IPS-11a (cell line): ENCODE measurements around the gene PEMT.

Experiments used
- H3K4me3 ChIP-seq: one replicate; pipeline ENCODE4 v1.5.1; 2013; ENCODE audit warnings: low read depth, low read length, control low read depth

The PEMT gene

GRCh38 chr17:17605729-17606088 is 14.2 kb upstream of the PEMT start:
- no peak overlapping the region for H3K4me3 ChIP-seq

DNA sequence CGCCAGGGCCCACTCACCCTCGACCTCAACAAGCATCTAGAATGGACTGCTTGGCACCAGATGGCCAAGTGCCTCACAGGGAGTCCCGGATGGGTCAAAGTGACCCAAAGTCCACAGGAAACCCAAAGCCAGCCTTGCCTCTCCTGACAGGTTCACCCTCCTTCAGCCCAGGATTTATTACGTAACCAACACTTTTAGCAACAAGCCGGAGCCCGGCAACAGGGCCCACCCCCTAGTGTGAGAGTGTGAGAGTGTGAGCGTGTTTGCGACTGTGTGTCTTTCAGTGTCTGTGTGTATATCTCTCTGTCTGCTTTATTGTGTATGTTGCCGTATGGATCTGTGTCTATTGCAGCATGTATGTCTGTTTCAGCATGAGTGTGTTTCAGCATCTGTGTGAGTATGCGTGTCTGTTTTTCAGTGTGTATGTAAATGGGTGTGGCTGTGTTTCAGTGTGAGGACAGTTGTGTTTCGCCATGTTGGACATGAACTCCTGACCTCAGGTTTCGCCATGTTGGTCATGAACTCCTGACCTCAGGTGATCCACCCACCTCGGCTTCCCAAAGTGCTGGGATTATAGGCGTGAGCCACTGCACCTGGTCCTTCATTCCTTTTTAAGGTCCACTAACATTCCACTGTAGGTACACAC is 13.7 kb upstream of the PEMT start:
- no peak overlapping the region for H3K4me3 ChIP-seq

GRCh38 chr17:17603895-17604225 is 12.4 kb upstream of the PEMT start:
- no peak overlapping the region for H3K4me3 ChIP-seq

- no peak overlapping the region for H3K4me3 ChIP-seq
Observed at GRCh38 chr17:17603178-17603894, 11.8 kb upstream of the PEMT start.

DNA sequence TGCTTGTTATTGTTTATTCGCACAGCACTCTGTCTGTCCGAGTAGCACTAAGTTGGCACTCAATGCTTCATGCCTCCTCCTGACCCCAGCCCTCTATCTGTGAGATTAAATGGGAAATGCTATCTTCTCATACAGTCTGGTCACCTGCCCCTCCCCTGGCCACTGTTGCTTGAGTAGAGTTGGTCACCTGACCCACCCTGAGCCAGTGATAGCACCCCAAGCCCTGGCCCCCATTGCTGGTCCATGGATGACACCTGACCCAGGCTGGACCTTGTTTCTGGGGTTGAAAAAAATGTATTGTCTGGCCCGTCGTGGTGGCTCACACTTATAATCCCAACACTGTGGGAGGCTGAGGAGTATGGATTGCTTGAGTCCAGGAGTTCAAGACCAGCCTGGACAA is 8.5 kb upstream of the PEMT start:
- no peak overlapping the region for H3K4me3 ChIP-seq

GRCh38 chr17:17598003-17598402 is 6.5 kb upstream of the PEMT start:
- no peak overlapping the region for H3K4me3 ChIP-seq

DNA sequence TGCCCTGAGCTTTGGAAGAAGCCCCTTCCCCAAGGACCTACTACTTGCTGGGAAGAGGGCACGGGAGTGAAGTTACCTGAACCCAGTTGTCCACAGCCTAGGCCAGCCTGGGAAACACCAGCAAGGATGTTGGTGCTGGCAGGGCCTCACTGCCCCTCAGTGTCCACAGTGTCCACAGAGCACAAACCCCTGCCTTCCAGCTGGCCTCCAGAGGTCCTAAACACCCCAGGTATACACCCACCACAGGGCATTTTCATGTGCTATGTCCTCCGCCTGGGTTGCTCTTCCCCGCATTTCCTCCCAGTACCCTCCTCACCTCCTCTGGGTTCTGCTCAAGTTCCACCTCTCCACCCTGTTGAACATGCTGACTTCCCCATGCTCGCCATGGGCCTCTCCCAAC is 4.2 kb upstream of the PEMT start:
- no peak overlapping the region for H3K4me3 ChIP-seq

DNA sequence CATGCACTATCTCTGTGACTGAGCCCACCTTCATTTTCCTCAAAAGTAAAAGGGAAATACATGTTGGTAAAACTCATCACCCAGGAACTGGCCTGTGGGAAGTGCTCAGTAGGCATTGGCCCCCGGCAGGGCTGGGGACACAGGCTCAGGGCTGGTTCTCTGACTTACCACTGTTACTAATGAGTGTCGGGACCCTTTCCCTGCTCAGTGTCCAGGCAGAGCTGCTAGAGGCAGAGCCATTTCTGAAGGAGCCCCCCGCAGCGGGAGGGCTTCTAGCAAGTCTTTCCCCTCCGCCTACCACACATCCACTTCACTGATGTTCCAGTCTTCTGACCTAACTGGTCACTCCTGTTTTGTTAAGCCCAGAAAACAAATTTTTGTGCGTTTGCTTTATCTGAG is 1.7 kb upstream of the PEMT start:
- no peak overlapping the region for H3K4me3 ChIP-seq

GRCh38 chr17:17590883-17591354 is 589 bp downstream of the PEMT start:
- H3K4me3 ChIP-seq, result peak overlapping the region; percentile 86

DNA sequence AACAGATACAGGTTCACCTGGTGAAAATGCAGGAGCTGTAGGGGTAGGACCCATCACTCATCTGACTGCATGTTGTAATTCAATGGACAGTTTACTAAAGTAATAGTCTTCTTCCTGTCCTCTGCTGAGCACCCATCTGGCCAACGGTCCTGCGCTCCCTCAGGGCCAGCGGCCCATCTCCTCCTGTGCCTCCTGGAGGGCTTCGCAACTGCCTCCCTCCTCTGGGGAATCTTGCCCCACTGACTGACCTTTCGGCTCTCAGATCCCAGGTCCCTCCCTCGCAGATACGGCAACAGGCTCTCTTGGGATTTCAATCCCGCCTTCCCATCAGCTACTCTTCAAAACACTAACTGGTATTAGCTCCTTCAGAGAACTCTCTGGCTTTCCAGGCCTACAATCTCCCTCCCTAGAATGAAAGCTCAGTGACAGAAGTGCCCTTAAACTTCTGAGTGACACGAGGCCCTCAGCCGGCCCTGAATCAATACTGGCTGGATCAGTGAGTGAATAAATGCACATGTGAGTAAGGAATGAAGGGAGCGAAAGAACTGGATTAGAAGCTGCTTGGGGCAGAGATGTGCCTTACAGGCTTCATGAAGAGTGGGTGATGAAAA is 1.3 kb downstream of the PEMT start:
- peak overlapping the region; percentile 86 for H3K4me3 ChIP-seq

GRCh38 chr17:17587614-17588337 is 3.7 kb downstream of the PEMT start:
- H3K4me3 ChIP-seq, result no peak overlapping the region

GRCh38 chr17:17582372-17582771 is 9.1 kb downstream of the PEMT start:
- H3K4me3 ChIP-seq, result no peak overlapping the region

GRCh38 chr17:17581509-17581908 is 10.0 kb downstream of the PEMT start:
- no peak overlapping the region for H3K4me3 ChIP-seq

DNA sequence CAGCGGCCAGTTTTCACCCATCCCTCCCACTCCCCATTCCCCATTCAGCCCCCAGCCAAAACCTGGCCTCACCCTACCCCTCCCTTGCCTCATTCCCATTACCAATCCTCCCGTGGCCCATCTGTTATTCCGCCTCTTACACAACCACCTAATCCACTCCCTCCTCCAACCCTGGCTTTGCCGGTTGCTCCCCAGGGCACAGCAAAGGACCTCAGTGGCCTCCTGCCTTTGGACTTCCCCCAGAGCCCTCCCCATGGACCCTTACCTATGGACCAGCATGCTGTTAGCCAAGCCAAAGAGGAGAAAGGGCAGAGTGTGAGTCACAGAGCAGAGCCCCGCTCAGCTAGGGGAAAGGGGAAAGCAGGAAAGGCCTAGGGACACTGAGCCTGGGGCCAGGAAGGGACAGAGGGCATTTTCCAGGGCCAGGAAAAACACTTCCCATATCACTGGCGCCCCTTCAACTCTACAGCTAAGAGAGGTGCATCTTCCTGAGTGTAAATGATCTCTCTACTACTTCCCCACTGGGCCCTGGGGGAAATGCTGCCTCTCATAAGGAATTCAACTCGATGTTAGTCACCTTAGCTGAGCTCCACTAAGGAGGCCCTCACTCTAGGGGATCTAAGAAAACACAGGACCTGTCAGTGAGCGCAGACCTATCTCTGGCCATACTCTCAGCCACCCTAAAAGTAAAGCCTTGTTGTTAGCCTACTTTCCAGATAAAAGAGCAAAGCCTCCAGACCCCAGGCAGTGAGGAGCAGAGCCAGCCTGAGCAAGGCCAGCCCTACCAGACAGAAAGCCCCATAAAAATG is 10.6 kb downstream of the PEMT start:
- no peak overlapping the region for H3K4me3 ChIP-seq

- H3K4me3 ChIP-seq, result no peak overlapping the region
Observed at GRCh38 chr17:17579691-17580090, 11.8 kb downstream of the PEMT start.

DNA sequence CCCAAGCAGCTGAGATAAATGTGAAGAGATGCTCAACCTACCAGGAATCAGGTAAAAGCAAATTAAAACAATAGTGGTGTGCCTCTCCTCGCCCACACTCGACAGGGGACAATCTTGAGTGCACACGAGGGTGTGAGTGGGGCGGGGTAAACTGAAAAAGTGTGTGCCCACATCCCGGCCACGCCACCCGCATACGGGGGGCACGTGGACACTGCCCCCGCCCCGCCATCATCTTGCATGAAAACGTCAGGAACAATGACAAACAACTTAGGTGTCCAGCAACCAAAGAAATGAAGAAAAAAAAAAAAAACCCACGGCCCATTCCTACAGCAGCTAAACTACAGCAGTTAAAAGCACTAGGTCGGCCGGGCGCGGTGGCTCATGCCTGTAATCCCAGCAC is 14.1 kb downstream of the PEMT start:
- no peak overlapping the region for H3K4me3 ChIP-seq

DNA sequence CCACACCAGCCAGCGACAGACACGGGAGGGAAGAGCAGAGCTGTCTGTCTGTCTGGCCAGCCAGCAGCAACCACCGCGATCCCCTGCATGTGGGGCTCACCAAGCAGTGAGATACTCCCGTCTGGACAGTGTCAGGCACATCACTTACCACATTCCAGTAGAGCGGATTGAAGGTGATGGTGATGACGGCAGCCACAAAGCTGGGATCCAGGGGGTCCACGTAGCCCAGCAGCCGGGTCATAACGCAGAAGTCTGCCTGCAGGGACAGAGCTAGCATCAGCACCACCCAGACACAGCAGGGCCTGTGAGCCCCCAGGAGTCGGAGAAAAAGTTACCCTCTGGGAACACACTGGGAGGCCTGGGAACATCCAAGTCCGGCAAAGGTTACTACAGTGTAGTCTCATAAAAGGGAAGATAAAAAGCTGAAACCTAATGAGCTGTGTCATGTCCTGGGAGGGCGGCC is 14.7 kb downstream of the PEMT start:
- H3K4me3 ChIP-seq, result no peak overlapping the region

DNA sequence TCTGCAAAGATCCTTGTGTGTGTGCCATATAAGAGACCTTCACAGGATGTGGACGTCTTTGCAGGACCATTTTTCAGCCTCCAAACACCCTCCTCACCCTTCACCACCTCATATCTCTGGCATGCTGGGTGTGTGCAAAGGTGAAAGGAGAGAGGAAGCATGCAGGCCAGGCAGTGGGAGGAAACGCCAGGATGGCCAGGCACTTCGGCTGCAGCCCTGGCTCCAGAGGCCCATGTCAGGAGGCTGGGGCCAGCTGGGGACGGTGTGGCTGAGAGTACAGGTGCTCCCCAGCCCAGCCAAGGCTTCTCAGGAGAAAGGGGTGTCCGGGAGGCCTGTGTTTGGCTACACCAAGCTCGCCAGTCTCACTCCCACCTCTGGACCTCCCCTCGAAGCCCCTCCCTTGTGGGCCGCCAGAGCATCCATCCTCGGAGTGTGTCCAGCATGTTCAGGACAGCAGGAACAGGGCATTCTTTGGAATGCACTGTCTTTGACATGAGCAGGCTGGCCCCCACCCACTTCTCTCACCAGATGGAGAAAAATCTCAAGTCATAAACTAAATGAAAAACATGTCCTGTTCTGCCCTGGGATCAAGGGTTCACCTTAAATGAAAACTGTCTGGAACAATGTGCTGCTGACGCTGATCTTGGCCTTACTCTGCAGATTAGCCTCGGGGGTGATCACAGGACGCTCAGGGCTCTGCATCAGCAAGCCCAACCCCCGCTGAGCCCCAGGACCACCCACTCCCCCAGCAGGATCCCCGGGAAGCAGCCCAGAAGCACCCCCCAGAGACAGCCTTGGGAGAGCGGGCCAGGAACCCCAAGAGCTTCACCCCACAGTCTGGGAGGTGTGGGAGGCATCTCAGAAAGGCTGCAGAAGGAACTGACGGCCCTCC is 15.9 kb downstream of the PEMT start:
- no peak overlapping the region for H3K4me3 ChIP-seq

DNA sequence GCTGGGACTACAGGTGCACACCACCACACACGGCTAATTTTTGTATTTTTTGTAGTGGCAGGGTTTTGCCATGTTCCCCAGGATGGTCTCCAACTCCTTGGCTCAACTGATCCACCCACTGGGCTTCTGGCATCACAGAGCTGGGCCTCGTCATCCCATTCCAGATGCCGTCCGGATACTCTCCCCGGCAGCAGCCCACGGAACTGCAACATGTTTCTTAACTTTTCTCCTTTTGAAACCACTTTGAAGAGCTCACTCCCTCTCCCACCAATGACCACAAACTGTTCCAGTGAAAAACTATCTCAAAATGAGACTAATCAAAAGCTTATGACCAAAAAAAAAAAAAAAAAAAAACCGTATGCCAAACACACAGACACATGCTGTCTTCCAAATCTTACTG is 17.6 kb downstream of the PEMT start:
- H3K4me3 ChIP-seq, result no peak overlapping the region
